PFSK-1 (cell line): ENCODE results near the gene NDST1.

ENCODE experiments used
- POLR2AphosphoS5 ChIP-seq: IDR thresholded peaks from 2 replicates; pipeline ENCODE4 v1.6.1; 2012; ENCODE audit warnings: low read depth, mild to moderate bottlenecking, control low read depth, low read length, moderate library complexity
- SIN3A ChIP-seq: IDR thresholded peaks from 2 replicates; pipeline ENCODE4 v1.6.1; 2012; ENCODE audit warnings: mild to moderate bottlenecking, low read length, moderate library complexity, borderline replicate concordance; ENCODE audit not compliant: insufficient read depth
- TAF1 ChIP-seq: IDR thresholded peaks from 2 replicates; pipeline ENCODE4 v1.6.1; 2012; ENCODE audit warnings: low read length, control low read depth, borderline replicate concordance; ENCODE audit not compliant: insufficient read depth
- TF ChIP-seq, protein P1 (sequence below), 2 experiments: IDR thresholded peaks; 2 replicates each; pipeline versions ENCODE4 v1.6.1 to v1.8.0; 2011 to 2012; ENCODE audit warnings: low read depth in 2 of 2, low read length in 2 of 2, control low read depth in 1 of 2, inconsistent platforms in 1 of 2, mild to moderate bottlenecking in 1 of 2, moderate library complexity in 1 of 2; ENCODE audit not compliant: insufficient read depth in 1 of 2

DNA sequence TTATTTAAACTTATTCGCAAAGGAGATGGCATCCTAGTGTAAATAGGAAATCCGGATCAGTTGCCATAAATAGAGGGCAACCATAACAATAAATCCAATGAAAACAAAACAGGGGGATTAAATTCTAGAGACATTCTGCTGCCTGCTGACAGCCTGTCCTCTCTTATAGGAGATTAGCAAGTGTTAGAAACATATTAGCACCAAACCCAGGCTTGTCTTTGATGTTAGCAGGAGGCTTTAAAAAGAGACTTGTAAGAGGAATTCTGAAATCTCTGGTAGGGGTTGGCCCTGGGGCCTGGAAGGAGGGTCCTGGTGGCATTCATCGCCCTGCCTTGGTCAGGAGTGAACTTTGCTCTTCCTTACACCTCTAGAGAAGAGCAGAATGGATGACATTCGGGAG lies 21.6 kb downstream of the NDST1 start:
- no peak for TF ChIP-seq POLR2AphosphoS5
- TF ChIP-seq TAF1, result no peak
- no peak for TF ChIP-seq SIN3A
- TF ChIP-seq, protein P1, sequence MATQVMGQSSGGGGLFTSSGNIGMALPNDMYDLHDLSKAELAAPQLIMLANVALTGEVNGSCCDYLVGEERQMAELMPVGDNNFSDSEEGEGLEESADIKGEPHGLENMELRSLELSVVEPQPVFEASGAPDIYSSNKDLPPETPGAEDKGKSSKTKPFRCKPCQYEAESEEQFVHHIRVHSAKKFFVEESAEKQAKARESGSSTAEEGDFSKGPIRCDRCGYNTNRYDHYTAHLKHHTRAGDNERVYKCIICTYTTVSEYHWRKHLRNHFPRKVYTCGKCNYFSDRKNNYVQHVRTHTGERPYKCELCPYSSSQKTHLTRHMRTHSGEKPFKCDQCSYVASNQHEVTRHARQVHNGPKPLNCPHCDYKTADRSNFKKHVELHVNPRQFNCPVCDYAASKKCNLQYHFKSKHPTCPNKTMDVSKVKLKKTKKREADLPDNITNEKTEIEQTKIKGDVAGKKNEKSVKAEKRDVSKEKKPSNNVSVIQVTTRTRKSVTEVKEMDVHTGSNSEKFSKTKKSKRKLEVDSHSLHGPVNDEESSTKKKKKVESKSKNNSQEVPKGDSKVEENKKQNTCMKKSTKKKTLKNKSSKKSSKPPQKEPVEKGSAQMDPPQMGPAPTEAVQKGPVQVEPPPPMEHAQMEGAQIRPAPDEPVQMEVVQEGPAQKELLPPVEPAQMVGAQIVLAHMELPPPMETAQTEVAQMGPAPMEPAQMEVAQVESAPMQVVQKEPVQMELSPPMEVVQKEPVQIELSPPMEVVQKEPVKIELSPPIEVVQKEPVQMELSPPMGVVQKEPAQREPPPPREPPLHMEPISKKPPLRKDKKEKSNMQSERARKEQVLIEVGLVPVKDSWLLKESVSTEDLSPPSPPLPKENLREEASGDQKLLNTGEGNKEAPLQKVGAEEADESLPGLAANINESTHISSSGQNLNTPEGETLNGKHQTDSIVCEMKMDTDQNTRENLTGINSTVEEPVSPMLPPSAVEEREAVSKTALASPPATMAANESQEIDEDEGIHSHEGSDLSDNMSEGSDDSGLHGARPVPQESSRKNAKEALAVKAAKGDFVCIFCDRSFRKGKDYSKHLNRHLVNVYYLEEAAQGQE (IDR thresholded peaks at IDR 0.05; ENCODE audit: insufficient read depth in 1 of 2, low read depth in 2 of 2, low read length in 2 of 2), result no peak
